PC-9 (cell line): ENCODE data around the gene AMIGO2.

Source experiments
- EZH2 ChIP-seq: fragments of 200-600 bp; sonication (generic); IDR thresholded peaks from 2 replicates; pipeline ENCODE4 v1.8.0; 2017; ENCODE audit warnings: antibody characterized with exemption, low read depth
- TF ChIP-seq, protein P1 (sequence below): fragments of 200-600 bp; sonication (generic); conservative IDR thresholded peaks from 2 replicates; pipeline ENCODE4 v1.6.1; 2017; ENCODE audit warnings: mixed run types, antibody characterized with exemption, mild to moderate bottlenecking, moderate library complexity

GRCh38 chr12:47033081-47033480 is 46.7 kb downstream of the AMIGO2 start:
- TF ChIP-seq, protein P1, sequence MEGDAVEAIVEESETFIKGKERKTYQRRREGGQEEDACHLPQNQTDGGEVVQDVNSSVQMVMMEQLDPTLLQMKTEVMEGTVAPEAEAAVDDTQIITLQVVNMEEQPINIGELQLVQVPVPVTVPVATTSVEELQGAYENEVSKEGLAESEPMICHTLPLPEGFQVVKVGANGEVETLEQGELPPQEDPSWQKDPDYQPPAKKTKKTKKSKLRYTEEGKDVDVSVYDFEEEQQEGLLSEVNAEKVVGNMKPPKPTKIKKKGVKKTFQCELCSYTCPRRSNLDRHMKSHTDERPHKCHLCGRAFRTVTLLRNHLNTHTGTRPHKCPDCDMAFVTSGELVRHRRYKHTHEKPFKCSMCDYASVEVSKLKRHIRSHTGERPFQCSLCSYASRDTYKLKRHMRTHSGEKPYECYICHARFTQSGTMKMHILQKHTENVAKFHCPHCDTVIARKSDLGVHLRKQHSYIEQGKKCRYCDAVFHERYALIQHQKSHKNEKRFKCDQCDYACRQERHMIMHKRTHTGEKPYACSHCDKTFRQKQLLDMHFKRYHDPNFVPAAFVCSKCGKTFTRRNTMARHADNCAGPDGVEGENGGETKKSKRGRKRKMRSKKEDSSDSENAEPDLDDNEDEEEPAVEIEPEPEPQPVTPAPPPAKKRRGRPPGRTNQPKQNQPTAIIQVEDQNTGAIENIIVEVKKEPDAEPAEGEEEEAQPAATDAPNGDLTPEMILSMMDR = no peak
- no peak for TF ChIP-seq EZH2
